Esophagus squamous epithelium (tissue), 4 donors: ENCODE data around the gene ARHGEF28.

ENCODE experiments used
- POLR2A ChIP-seq, 4 donors: fragments of 450-650 bp; IDR thresholded peaks; one replicate each; pipeline ENCODE4 v1.6.1; 2017; ENCODE audit warnings: antibody characterized with exemption in 4 of 4, mild to moderate bottlenecking in 4 of 4, moderate library complexity in 3 of 4
- TF ChIP-seq, protein P1 (sequence below), 6 experiments: fragments of 450-650 bp in 4 of 6; fragments of 200-600 bp in 2 of 6; sonication (generic) in 2 of 6; IDR thresholded peaks; one replicate each; pipeline ENCODE4 v1.5.1; 2016 to 2019; ENCODE audit warnings: antibody characterized with exemption in 6 of 6, mild to moderate bottlenecking in 4 of 6, moderate library complexity in 4 of 6

DNA sequence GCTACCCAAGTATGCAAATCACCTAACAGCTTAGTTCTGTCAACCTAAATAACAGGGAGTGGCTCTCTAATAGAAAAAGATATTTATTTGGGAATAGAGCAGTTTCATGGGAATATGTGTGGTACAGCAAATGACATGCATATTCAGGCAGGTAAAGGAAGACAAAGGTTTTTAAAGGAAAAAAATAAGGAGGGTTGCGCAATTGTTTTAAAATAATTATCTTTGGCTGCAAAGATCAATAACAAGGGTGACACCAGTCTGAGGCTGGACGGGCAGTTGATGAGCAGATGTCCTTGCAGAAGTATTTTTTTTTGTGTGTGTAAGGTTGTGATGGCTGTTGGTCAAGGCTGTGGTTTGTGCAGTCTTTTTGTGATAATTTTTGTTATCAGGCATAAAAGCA, 332.0 kb downstream of the ARHGEF28 start:
- TF ChIP-seq, protein P1, sequence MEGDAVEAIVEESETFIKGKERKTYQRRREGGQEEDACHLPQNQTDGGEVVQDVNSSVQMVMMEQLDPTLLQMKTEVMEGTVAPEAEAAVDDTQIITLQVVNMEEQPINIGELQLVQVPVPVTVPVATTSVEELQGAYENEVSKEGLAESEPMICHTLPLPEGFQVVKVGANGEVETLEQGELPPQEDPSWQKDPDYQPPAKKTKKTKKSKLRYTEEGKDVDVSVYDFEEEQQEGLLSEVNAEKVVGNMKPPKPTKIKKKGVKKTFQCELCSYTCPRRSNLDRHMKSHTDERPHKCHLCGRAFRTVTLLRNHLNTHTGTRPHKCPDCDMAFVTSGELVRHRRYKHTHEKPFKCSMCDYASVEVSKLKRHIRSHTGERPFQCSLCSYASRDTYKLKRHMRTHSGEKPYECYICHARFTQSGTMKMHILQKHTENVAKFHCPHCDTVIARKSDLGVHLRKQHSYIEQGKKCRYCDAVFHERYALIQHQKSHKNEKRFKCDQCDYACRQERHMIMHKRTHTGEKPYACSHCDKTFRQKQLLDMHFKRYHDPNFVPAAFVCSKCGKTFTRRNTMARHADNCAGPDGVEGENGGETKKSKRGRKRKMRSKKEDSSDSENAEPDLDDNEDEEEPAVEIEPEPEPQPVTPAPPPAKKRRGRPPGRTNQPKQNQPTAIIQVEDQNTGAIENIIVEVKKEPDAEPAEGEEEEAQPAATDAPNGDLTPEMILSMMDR (IDR thresholded peaks at IDR 0.05): no peak
- TF ChIP-seq POLR2A (IDR thresholded peaks at IDR 0.05): no peak
